Measurements from ENCODE around the gene DMXL1.
"Not testable (repeated sequence)": the region's sequence is repeated elsewhere in the genome, so short reads cannot be mapped to it uniquely, and the experiment has no call there.

Gene DMXL1

DNA sequence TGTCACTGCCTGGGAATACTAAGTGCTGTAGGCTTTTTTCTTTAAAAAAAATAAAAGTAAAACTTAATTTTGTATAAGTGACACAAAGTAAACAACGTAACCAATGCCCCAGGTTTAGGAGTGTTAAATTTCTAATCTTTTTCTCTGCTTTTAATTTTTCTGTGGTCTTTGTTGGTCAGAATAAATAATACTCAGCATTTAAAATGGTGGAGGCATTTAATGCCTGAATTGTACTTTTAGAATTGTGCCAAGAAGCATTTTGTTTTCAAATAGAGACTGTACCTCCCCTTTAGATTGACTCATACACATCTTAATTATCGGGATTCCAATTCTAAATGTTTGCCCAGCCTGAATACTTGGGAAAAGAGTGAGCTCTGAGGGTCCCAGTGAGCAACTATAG lies 1.6 kb downstream of the DMXL1 start:
- peak overlapping the region; percentile 93 for H3K4me3 ChIP-seq (ENCODE audit: low read depth, low read length)
- no peak for TF ChIP-seq POLR2A (IDR thresholded peaks at IDR 0.05; ENCODE audit: extremely low read depth, insufficient read length)
- no peak for TF ChIP-seq CTCF (IDR thresholded peaks at IDR 0.05; ENCODE audit: low read depth, low read length)
- TF ChIP-seq MAX (IDR thresholded peaks at IDR 0.05; ENCODE audit: low read depth, low read length) = no peak
- no peak for TF ChIP-seq MYC (IDR thresholded peaks at IDR 0.05; ENCODE audit: low read depth, low read length)
- no peak for DNase-seq (ENCODE audit: low read depth)

DNA sequence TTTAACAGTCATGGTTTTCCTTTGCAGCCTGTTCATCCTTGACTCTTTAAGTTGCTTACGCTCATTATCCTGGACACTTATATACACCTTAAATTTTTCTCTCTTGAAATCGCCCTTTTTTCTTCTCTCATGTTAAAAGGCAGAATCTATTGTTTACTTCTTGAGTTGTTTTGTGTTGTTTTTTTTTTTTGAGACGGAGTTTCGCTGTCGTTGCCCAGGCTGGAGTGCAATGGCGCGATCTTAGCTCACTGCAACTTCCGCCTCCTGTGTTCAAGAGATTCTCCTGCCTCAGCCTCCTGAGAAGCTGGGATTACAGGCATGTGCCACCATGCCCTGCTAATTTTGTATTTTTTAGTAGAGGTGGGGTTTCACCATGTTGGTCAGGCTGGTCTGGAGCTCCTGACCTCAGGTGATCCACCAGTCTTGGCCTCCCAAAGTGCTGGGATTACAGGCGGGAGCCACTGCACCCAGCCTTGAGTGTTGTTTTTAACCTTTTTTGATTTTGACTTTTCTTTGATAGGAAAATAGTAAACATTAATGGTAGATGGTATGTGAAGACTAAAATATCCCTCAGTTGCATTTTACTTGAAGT lies 3.0 kb downstream of the DMXL1 start:
- peak overlapping the region; percentile 93 for H3K4me3 ChIP-seq (ENCODE audit: low read depth, low read length)
- not testable (repeated sequence) for DNase-seq (ENCODE audit: low read depth)

DNA sequence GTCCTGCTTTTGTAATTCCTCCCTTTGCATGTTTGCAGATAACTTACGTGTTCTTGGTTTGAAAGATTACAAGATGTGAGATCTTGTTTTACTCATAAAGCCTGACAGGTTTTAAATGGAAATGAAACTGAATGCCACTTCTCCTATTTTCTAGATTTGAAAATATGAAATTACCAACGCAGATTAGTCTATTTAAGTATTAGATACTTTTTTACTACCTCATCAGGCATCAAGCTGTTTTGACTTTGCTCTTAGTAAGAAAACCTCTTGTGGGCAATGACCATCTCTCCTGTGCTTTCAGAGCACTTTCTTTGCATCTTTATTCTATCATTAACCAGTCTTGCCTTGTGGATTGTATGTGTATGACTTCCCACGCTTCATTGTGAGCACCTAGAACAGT lies 3.5 kb downstream of the DMXL1 start:
- no peak for TF ChIP-seq MAX (IDR thresholded peaks at IDR 0.05; ENCODE audit: low read depth, low read length)
- TF ChIP-seq POLR2A (IDR thresholded peaks at IDR 0.05; ENCODE audit: extremely low read depth, insufficient read length) = no peak
- TF ChIP-seq MYC (IDR thresholded peaks at IDR 0.05; ENCODE audit: low read depth, low read length) = no peak
- TF ChIP-seq CTCF (IDR thresholded peaks at IDR 0.05; ENCODE audit: low read depth, low read length) = no peak
- no peak for DNase-seq (ENCODE audit: low read depth)
- H3K4me3 ChIP-seq (ENCODE audit: low read depth, low read length) = peak overlapping the region; percentile 6

DNA sequence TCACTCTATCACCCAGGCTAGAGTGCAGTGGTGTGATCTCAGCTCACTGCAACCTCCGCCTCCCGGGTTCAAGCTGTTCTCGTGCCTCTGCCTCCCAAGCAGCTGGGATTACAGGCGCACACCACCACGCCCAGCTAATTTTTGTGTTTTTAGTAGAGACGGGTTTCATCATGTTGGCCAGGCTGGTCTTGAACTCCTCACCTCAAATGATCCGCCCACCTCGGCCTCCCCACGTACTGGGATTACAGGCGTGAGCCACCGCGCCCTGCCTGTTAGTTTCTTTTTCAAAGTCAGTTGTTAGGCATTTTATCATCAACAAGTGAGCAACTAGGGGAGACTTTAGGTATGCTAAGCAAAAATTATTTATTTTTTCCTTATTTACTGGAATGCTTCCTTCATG lies 4.4 kb downstream of the DMXL1 start:
- not testable (repeated sequence) for DNase-seq (ENCODE audit: low read depth); H3K4me3 ChIP-seq (ENCODE audit: low read depth, low read length)

- no peak for DNase-seq (ENCODE audit: low read depth)
- TF ChIP-seq CTCF (IDR thresholded peaks at IDR 0.05; ENCODE audit: low read depth, low read length) (no peak), MYC (IDR thresholded peaks at IDR 0.05; ENCODE audit: low read depth, low read length) (no peak), POLR2A (IDR thresholded peaks at IDR 0.05; ENCODE audit: extremely low read depth, insufficient read length) (no peak), MAX (IDR thresholded peaks at IDR 0.05; ENCODE audit: low read depth, low read length) (no peak)
- no peak overlapping the region for H3K4me3 ChIP-seq (ENCODE audit: low read depth, low read length)
Measured at GRCh38 chr5:119076080-119076479, 5.2 kb downstream of the DMXL1 start.

- TF ChIP-seq MYC (IDR thresholded peaks at IDR 0.05; ENCODE audit: low read depth, low read length) (no peak), POLR2A (IDR thresholded peaks at IDR 0.05; ENCODE audit: extremely low read depth, insufficient read length) (no peak), MAX (IDR thresholded peaks at IDR 0.05; ENCODE audit: low read depth, low read length) (no peak), CTCF (IDR thresholded peaks at IDR 0.05; ENCODE audit: low read depth, low read length) (no peak)
- H3K4me3 ChIP-seq (ENCODE audit: low read depth, low read length) = no peak overlapping the region
- DNase-seq (ENCODE audit: low read depth) = no peak
Measured at GRCh38 chr5:119077444-119077843, 6.6 kb downstream of the DMXL1 start.

DNA sequence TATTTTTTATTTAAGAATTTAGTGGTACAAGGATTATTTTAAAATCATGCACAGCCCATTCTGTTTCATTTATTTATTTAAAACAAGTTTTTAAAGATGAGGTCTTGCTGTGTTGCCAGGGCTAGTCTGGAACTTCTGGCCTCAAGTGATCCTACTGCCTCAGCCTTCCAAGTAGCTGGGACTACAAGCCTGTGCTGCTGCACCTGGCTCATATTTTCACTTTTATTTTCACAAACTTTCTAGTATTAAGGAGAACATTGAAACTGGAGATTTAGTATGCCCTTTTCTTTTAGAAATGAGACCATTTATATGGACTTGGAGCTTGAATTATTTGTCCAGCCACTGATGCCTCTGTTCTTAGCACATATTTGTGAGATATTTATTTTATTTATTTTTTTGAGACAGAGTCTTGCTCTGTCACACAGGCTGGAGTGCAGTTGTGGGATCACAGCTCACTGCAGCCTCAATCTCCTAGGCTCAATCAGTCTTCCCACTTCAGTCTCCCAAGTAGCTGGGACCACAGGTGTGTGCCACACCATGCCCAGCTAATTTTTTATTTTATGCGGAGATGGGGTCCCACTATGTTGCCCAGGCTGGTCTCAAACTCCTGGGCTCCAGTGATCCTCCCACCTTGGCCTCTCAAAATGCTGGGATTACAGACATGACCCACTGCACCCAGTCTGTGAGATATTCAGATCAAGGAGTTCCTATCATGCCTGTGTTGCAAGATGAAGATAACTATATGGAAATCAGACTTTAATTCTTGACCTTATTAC lies 7.4 kb downstream of the DMXL1 start:
- H3K4me3 ChIP-seq (ENCODE audit: low read depth, low read length) = no peak overlapping the region
- no peak for DNase-seq (ENCODE audit: low read depth)
- TF ChIP-seq CTCF (IDR thresholded peaks at IDR 0.05; ENCODE audit: low read depth, low read length) (no peak), MYC (IDR thresholded peaks at IDR 0.05; ENCODE audit: low read depth, low read length) (no peak), MAX (IDR thresholded peaks at IDR 0.05; ENCODE audit: low read depth, low read length) (no peak), POLR2A (IDR thresholded peaks at IDR 0.05; ENCODE audit: extremely low read depth, insufficient read length) (no peak)

Data from NB4 (cell line).